ENCODE results near the gene RUNDC3A.

Gene RUNDC3A

DNA sequence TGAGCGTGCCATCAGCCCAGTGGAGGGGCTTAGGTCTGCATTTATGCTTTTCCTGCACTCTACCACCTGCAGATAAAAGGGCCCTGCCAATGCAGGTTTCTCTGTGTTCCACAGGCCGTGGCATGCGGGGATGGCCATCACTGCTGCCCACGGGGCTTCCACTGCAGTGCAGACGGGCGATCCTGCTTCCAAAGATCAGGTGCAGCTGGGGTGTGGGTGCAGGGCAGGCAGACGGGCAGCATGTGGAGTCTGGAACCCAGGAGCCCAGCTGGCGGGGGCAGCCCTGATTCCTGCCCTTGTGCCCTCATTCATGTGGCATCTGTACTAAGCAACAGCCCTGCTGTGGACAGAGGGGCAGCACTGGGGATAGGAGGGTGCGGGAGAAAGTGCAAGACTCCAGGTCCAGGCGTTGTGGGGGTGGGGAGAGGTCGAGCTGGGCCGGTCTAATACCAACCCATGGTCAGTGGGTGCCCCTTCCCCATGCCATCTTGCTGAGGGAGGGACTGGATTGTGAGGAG, 41.2 kb downstream of the RUNDC3A start:
- Histone ChIP-seq H3K27ac (no peak overlapping the region), H3K4me3 (no peak overlapping the region)
- no peak for DNase-seq (ENCODE audit: low spot score)
- TF ChIP-seq, protein P1, sequence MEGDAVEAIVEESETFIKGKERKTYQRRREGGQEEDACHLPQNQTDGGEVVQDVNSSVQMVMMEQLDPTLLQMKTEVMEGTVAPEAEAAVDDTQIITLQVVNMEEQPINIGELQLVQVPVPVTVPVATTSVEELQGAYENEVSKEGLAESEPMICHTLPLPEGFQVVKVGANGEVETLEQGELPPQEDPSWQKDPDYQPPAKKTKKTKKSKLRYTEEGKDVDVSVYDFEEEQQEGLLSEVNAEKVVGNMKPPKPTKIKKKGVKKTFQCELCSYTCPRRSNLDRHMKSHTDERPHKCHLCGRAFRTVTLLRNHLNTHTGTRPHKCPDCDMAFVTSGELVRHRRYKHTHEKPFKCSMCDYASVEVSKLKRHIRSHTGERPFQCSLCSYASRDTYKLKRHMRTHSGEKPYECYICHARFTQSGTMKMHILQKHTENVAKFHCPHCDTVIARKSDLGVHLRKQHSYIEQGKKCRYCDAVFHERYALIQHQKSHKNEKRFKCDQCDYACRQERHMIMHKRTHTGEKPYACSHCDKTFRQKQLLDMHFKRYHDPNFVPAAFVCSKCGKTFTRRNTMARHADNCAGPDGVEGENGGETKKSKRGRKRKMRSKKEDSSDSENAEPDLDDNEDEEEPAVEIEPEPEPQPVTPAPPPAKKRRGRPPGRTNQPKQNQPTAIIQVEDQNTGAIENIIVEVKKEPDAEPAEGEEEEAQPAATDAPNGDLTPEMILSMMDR (IDR thresholded peaks at IDR 0.05) = no peak

DNA sequence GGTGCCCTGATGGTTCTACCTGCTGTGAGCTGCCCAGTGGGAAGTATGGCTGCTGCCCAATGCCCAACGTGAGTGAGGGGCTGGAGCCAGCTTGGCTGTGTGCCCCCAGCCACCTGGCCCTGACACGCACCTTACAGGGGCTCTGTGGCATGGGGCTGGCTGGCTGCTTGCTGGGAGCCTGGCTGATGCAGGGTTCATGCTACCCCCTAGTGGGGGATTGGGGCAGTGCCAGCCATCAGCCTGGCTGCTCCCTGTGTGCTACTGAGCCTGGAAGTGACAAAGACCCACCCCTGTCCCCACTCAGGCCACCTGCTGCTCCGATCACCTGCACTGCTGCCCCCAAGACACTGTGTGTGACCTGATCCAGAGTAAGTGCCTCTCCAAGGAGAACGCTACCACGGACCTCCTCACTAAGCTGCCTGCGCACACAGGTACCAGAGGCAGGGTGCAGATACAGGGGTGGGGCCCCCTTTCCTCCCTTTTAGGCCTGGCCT, 42.4 kb downstream of the RUNDC3A start:
- Histone ChIP-seq H3K4me3 (no peak overlapping the region), H3K27ac (no peak overlapping the region)
- no peak for DNase-seq (ENCODE audit: low spot score)
- TF ChIP-seq, protein P1 (IDR thresholded peaks at IDR 0.05) = peak; percentile 40

DNA sequence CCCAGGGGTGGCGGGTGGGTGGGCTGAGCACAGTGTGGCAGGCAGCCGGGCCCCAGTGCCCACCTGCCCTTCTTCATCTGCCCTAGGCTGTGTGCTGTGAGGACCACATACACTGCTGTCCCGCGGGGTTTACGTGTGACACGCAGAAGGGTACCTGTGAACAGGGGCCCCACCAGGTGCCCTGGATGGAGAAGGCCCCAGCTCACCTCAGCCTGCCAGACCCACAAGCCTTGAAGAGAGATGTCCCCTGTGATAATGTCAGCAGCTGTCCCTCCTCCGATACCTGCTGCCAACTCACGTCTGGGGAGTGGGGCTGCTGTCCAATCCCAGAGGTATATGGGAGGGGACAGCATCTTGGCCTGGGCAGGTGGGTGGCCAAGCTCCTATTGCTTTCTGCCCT, 43.1 kb downstream of the RUNDC3A start:
- Histone ChIP-seq H3K27ac (no peak overlapping the region), H3K4me3 (no peak overlapping the region)
- TF ChIP-seq, protein P1 (IDR thresholded peaks at IDR 0.05) = no peak

DNA sequence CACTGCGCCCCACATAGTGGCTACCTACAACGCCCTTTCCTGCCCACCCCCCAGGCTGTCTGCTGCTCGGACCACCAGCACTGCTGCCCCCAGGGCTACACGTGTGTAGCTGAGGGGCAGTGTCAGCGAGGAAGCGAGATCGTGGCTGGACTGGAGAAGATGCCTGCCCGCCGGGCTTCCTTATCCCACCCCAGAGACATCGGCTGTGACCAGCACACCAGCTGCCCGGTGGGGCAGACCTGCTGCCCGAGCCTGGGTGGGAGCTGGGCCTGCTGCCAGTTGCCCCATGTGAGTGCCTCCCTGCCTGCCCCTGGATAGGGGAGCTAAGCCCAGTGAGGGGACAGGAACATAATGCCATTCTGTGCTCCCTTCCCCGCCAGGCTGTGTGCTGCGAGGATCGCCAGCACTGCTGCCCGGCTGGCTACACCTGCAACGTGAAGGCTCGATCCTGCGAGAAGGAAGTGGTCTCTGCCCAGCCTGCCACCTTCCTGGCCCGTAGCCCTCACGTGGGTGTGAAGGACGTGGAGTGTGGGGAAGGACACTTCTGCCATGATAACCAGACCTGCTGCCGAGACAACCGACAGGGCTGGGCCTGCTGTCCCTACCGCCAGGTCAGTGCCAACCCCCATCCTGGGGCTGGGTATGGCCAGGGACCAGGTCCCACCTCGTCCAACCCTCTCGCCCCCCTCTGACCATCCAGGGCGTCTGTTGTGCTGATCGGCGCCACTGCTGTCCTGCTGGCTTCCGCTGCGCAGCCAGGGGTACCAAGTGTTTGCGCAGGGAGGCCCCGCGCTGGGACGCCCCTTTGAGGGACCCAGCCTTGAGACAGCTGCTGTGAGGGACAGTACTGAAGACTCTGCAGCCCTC, 43.8 kb downstream of the RUNDC3A start:
- TF ChIP-seq, protein P1 (IDR thresholded peaks at IDR 0.05) = no peak
- H3K27ac ChIP-seq = no peak overlapping the region
- no peak for DNase-seq (ENCODE audit: low spot score)
- H3K4me3 ChIP-seq = no peak overlapping the region

More for the DNA sequence above, 43.1 kb downstream of the RUNDC3A start:
- DNase-seq (ENCODE audit: low spot score) = no peak

DNA sequence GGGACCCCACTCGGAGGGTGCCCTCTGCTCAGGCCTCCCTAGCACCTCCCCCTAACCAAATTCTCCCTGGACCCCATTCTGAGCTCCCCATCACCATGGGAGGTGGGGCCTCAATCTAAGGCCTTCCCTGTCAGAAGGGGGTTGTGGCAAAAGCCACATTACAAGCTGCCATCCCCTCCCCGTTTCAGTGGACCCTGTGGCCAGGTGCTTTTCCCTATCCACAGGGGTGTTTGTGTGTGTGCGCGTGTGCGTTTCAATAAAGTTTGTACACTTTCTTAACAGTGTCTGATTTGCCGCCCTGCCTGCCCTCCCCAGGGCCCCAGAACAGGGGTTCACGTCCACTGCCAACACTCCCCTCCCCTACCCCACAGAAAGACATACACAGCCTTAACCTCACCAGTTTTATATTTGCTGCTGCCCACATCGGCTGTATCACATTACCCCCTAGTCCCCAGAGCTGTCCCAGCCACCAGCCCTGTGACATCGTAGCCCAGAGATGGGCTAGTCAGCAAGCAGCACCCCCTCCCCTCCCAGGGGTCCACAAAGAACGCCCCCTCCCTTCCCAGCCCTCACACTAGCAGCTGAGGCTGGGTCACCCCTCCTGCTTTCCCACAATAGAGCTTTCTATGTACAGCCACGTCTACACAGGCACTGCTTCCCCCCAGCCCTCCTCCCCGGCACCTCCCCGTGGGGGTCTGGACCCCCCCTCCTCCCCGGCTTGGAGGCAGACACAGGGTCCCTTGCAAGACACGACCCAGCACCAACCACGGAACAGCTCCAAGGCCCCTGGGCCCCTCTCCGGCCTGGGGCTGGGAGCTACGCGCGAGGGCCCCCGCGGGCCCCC, 44.6 kb downstream of the RUNDC3A start:
- TF ChIP-seq, protein P1 (IDR thresholded peaks at IDR 0.05) = no peak
- DNase-seq (ENCODE audit: low spot score) = no peak
- Histone ChIP-seq H3K4me3 (peak overlapping the region; percentile 74), H3K27ac (peak overlapping the region in 1 of 2 donors; percentile 61)

DNA sequence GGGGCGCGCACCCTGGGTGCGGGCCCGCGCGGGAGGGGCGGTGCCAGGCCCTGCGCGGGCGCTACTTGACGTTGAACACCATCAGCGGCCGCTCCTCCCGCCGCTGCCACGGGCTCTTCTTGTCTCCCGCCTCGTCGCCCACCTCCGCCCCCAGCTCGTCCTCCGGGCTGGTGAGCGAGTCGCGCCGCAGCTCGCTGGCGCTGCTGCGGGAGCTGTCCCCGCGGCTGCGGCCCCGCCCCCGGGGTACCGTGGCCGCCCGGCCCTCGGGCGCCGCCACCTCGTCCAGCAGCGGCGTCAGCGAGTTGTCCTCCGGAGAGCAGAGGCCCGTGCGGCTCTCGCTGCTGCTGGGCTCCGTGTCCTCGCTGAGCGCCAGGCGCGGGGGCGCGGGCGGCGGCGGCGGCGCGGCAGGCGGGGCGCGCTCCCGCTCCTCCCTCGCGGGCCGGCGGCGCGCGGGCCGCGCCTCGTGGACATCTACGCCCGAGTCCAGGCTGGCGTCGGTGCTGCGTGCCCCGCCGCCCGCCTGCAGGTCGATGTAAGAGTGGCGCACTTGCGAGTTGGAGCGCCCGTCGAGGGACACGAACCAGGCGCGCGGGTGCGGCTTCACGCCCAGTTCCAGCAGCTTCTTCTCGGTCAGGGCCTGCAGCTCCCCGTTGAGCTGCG, 45.4 kb downstream of the RUNDC3A start:
- peak overlapping the region in 1 of 2 donors; percentile 61 for H3K27ac ChIP-seq
- TF ChIP-seq, protein P1 (IDR thresholded peaks at IDR 0.05) = no peak
- peak overlapping the region; percentile 74 for H3K4me3 ChIP-seq
- no peak for DNase-seq (ENCODE audit: low spot score)

Data from coronary artery (tissue), 2 donors.